HepG2 (cell line): ENCODE results near the gene SH3PXD2A. TPM values are rescaled to one million over a fixed set of nuclear protein-coding genes. Genes with fewer than 3 reads are reported as not detected.

Source experiments
- ARNT ChIP-seq: fragments of 450-650 bp; IDR thresholded peaks from 2 replicates; pipeline ENCODE4 v1.6.1; 2017
- HNRNPK ChIP-seq: fragments of 200-400 bp; formaldehyde crosslinking; IDR thresholded peaks from 2 replicates; pipeline ENCODE4 v1.6.1; 2018; ENCODE audit warnings: low read length, low read depth, moderate library complexity, mild to moderate bottlenecking; ENCODE audit not compliant: poor library complexity, severe bottlenecking
- KAT8 ChIP-seq: IDR thresholded peaks from 2 replicates; pipeline ENCODE4 v1.6.1; 2016; ENCODE audit warnings: missing genetic modification reagents, missing compliant biosample characterization
- KMT2A ChIP-seq: sonication (generic); formaldehyde crosslinking; IDR thresholded peaks from 2 replicates; pipeline ENCODE4 v1.4.0; 2020; ENCODE audit warnings: missing genetic modification reagents
- SIX4 ChIP-seq: sonication (generic); formaldehyde crosslinking; IDR thresholded peaks from 2 replicates; pipeline ENCODE4 v1.4.0; 2020; ENCODE audit warnings: missing genetic modification reagents
- TFAP4 ChIP-seq: sonication (generic); IDR thresholded peaks from 2 replicates; pipeline ENCODE4 v1.6.1; 2016; ENCODE audit warnings: low read depth, borderline replicate concordance
- TOE1 ChIP-seq: sonication (generic); formaldehyde crosslinking; IDR thresholded peaks from 2 replicates; pipeline ENCODE4 v1.4.0; 2020; ENCODE audit warnings: mild to moderate bottlenecking, missing genetic modification reagents
- ZBTB7A ChIP-seq: sonication (generic); formaldehyde crosslinking; IDR thresholded peaks from 2 replicates; pipeline ENCODE4 v1.8.0; 2022; ENCODE audit warnings: mild to moderate bottlenecking, missing genetic modification reagents
- ZBTB7B ChIP-seq: sonication (generic); formaldehyde crosslinking; IDR thresholded peaks from 2 replicates; pipeline ENCODE4 v1.4.0; 2020; ENCODE audit warnings: missing genetic modification reagents
- ZC3H13 ChIP-seq: sonication (generic); formaldehyde crosslinking; IDR thresholded peaks from 2 replicates; pipeline ENCODE4 v1.8.1; 2023; ENCODE audit warnings: mild to moderate bottlenecking, missing genetic modification reagents, moderate library complexity
- ZFP37 ChIP-seq: sonication (generic); formaldehyde crosslinking; IDR thresholded peaks from 2 replicates; pipeline ENCODE4 v1.4.0; 2020; ENCODE audit warnings: missing genetic modification reagents, borderline replicate concordance
- ZNF563 ChIP-seq: sonication (generic); formaldehyde crosslinking; IDR thresholded peaks from 2 replicates; pipeline ENCODE4 v1.8.0; 2022; ENCODE audit warnings: mild to moderate bottlenecking, moderate library complexity, missing genetic modification reagents
- ZNF616 ChIP-seq: sonication (generic); formaldehyde crosslinking; IDR thresholded peaks from 2 replicates; pipeline ENCODE4 v1.5.0; 2020; ENCODE audit warnings: low read depth, mild to moderate bottlenecking, missing genetic modification reagents
- ZNF652 ChIP-seq: IDR thresholded peaks from 2 replicates; pipeline ENCODE4 v1.6.1; 2016; ENCODE audit warnings: low read depth, borderline replicate concordance
- polyA plus RNA-seq, 8 experiments: library from polyadenylated mRNA; depleted of rRNA in 3 of 8; stranded (reverse) in 7 of 8; unstranded in 1 of 8; fragments of >200 nt; fragmentation: Illumina TruSeq in 4 of 8; extraction: Trizol in 4 of 8; gene quantifications; 2 replicates each; pipeline versions ENCODE4 v1.2.1 to v1.2.3, GENCODE V29; 2011 to 2016; ENCODE audit warnings: low read depth in 4 of 8, missing spikeins in 1 of 8, mixed read lengths in 1 of 8; ENCODE audit not compliant: insufficient read depth in 1 of 8
- total RNA-seq, 5 experiments: library from RNA; depleted of rRNA; stranded (reverse); fragments of >200 nt; fragmentation: Illumina TruSeq; extraction: Trizol; gene quantifications; 2 replicates each; pipeline ENCODE4 v1.2.3, GENCODE V29; 2016; ENCODE audit warnings: low read depth in 1 of 5
- TF ChIP-seq, protein P1 (sequence below): sonication (generic); formaldehyde crosslinking; IDR thresholded peaks from 2 replicates; pipeline ENCODE4 v1.5.0; 2020; ENCODE audit warnings: mild to moderate bottlenecking, missing genetic modification reagents, borderline replicate concordance
- TF ChIP-seq, protein P2 (sequence below): sonication (generic); formaldehyde crosslinking; IDR thresholded peaks from 2 replicates; pipeline ENCODE4 v1.8.1; 2023; ENCODE audit warnings: missing genetic modification reagents, mild to moderate bottlenecking, borderline replicate concordance
- TF ChIP-seq, protein P3 (sequence below): sonication (generic); formaldehyde crosslinking; IDR thresholded peaks from 2 replicates; pipeline ENCODE4 v1.4.0; 2020; ENCODE audit warnings: missing genetic modification reagents
- TF ChIP-seq, protein P4 (sequence below): sonication (generic); formaldehyde crosslinking; IDR thresholded peaks from 2 replicates; pipeline ENCODE4 v1.4.0; 2020; ENCODE audit warnings: missing genetic modification reagents

SH3PXD2A gene
- total and polyA plus RNA-seq, 2 of the 13 experiments (the other 11 are each of a cell fraction or from before 2014, with no cell fraction given) = 11.1 to 11.3 TPM

- TF ChIP-seq, protein P1, sequence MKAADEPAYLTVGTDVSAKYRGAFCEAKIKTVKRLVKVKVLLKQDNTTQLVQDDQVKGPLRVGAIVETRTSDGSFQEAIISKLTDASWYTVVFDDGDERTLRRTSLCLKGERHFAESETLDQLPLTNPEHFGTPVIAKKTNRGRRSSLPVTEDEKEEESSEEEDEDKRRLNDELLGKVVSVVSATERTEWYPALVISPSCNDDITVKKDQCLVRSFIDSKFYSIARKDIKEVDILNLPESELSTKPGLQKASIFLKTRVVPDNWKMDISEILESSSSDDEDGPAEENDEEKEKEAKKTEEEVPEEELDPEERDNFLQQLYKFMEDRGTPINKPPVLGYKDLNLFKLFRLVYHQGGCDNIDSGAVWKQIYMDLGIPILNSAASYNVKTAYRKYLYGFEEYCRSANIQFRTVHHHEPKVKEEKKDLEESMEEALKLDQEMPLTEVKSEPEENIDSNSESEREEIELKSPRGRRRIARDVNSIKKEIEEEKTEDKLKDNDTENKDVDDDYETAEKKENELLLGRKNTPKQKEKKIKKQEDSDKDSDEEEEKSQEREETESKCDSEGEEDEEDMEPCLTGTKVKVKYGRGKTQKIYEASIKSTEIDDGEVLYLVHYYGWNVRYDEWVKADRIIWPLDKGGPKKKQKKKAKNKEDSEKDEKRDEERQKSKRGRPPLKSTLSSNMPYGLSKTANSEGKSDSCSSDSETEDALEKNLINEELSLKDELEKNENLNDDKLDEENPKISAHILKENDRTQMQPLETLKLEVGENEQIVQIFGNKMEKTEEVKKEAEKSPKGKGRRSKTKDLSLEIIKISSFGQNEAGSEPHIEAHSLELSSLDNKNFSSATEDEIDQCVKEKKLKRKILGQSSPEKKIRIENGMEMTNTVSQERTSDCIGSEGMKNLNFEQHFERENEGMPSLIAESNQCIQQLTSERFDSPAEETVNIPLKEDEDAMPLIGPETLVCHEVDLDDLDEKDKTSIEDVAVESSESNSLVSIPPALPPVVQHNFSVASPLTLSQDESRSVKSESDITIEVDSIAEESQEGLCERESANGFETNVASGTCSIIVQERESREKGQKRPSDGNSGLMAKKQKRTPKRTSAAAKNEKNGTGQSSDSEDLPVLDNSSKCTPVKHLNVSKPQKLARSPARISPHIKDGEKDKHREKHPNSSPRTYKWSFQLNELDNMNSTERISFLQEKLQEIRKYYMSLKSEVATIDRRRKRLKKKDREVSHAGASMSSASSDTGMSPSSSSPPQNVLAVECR (CRISPR knock-in tag) = peak; percentile 85; the same call in 1 of the 2 replicates
- TF ChIP-seq ZNF563 (CRISPR knock-in tag) (no peak), ZBTB7A (CRISPR knock-in tag) (no peak), SIX4 (CRISPR knock-in tag) (no peak), TFAP4 (peak; percentile 99), ZNF652 (no peak), KAT8 (CRISPR knock-in tag) (peak; percentile 42; the same call in 1 of the 2 replicates), HNRNPK (no peak), KMT2A (CRISPR knock-in tag) (peak; percentile 27; the same call in 1 of the 2 replicates), ARNT (no peak), ZBTB7B (CRISPR knock-in tag) (no peak), TOE1 (CRISPR knock-in tag) (no peak), ZFP37 (CRISPR knock-in tag) (no peak), ZNF616 (CRISPR knock-in tag) (no peak), ZC3H13 (no peak)
- TF ChIP-seq, protein P2, sequence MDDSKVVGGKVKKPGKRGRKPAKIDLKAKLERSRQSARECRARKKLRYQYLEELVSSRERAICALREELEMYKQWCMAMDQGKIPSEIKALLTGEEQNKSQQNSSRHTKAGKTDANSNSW (CRISPR knock-in tag) = no peak
- TF ChIP-seq, protein P3, sequence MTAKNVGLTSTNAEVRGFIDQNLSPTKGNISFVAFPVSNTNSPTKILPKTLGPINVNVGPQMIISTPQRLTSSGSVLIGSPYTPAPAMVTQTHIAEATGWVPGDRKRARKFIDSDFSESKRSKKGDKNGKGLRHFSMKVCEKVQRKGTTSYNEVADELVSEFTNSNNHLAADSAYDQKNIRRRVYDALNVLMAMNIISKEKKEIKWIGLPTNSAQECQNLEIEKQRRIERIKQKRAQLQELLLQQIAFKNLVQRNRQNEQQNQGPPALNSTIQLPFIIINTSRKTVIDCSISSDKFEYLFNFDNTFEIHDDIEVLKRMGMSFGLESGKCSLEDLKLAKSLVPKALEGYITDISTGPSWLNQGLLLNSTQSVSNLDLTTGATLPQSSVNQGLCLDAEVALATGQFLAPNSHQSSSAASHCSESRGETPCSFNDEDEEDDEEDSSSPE (CRISPR knock-in tag) = peak; percentile 12; the same call in 1 of the 2 replicates
- TF ChIP-seq, protein P4, sequence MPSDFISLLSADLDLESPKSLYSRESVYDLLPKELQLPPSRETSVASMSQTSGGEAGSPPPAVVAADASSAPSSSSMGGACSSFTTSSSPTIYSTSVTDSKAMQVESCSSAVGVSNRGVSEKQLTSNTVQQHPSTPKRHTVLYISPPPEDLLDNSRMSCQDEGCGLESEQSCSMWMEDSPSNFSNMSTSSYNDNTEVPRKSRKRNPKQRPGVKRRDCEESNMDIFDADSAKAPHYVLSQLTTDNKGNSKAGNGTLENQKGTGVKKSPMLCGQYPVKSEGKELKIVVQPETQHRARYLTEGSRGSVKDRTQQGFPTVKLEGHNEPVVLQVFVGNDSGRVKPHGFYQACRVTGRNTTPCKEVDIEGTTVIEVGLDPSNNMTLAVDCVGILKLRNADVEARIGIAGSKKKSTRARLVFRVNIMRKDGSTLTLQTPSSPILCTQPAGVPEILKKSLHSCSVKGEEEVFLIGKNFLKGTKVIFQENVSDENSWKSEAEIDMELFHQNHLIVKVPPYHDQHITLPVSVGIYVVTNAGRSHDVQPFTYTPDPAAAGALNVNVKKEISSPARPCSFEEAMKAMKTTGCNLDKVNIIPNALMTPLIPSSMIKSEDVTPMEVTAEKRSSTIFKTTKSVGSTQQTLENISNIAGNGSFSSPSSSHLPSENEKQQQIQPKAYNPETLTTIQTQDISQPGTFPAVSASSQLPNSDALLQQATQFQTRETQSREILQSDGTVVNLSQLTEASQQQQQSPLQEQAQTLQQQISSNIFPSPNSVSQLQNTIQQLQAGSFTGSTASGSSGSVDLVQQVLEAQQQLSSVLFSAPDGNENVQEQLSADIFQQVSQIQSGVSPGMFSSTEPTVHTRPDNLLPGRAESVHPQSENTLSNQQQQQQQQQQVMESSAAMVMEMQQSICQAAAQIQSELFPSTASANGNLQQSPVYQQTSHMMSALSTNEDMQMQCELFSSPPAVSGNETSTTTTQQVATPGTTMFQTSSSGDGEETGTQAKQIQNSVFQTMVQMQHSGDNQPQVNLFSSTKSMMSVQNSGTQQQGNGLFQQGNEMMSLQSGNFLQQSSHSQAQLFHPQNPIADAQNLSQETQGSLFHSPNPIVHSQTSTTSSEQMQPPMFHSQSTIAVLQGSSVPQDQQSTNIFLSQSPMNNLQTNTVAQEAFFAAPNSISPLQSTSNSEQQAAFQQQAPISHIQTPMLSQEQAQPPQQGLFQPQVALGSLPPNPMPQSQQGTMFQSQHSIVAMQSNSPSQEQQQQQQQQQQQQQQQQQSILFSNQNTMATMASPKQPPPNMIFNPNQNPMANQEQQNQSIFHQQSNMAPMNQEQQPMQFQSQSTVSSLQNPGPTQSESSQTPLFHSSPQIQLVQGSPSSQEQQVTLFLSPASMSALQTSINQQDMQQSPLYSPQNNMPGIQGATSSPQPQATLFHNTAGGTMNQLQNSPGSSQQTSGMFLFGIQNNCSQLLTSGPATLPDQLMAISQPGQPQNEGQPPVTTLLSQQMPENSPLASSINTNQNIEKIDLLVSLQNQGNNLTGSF (CRISPR knock-in tag) = no peak
Observed at GRCh38 chr10:103853428-103854264, 1.7 kb downstream of the SH3PXD2A start (continued).
